DND-41 (cell line): ENCODE data around the gene PSENEN.

ENCODE experiments used
- EZH2 ChIP-seq: IDR thresholded peaks from 3 replicates; pipeline ENCODE4 v1.6.1; 2012; ENCODE audit warnings: borderline replicate concordance, low read depth, mild to moderate bottlenecking, moderate library complexity, low read length, inconsistent platforms; ENCODE audit not compliant: severe bottlenecking
- TF ChIP-seq, protein P1 (sequence below): IDR thresholded peaks from 2 replicates; pipeline ENCODE4 v1.5.1; 2012; ENCODE audit warnings: borderline replicate concordance, low read length, moderate library complexity, mild to moderate bottlenecking; ENCODE audit not compliant: poor library complexity, severe bottlenecking; ENCODE audit errors: extremely low read depth

DNA sequence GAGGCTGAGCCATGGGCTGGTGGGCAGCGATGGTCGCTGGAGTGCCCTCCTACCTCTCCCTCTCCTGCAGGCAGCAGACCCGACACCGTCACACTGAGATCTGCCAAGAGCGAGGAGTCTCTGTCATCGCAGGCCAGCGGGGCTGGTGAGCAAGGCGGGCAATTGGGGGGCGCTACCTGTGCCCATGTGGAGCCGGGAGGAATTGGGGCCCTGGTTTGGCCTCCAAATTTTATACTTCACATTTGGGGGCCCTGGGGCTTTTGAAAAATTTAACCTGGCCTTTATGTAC is 39.8 kb downstream of the PSENEN start:
- TF ChIP-seq, protein P1, sequence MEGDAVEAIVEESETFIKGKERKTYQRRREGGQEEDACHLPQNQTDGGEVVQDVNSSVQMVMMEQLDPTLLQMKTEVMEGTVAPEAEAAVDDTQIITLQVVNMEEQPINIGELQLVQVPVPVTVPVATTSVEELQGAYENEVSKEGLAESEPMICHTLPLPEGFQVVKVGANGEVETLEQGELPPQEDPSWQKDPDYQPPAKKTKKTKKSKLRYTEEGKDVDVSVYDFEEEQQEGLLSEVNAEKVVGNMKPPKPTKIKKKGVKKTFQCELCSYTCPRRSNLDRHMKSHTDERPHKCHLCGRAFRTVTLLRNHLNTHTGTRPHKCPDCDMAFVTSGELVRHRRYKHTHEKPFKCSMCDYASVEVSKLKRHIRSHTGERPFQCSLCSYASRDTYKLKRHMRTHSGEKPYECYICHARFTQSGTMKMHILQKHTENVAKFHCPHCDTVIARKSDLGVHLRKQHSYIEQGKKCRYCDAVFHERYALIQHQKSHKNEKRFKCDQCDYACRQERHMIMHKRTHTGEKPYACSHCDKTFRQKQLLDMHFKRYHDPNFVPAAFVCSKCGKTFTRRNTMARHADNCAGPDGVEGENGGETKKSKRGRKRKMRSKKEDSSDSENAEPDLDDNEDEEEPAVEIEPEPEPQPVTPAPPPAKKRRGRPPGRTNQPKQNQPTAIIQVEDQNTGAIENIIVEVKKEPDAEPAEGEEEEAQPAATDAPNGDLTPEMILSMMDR, result no peak
- no peak for TF ChIP-seq EZH2
